Esophagus muscularis mucosa (tissue), 4 donors: Measurements from ENCODE around the gene UBE3D. TPM values are rescaled to one million over a fixed set of nuclear protein-coding genes. Genes with fewer than 3 reads are reported as not detected.

ENCODE experiments used
- DNase-seq: peaks from one replicate; pipeline ENCODE4 v3.0.0-alpha.2; 2017; ENCODE audit errors: extremely low spot score
- H3K27ac ChIP-seq, 4 donors: fragments of 200-600 bp; sonication (generic); replicated peaks in 1 of 4; 1 replicate in 3 of 4; 2 replicates in 1 of 4; pipeline ENCODE4 v1.5.1; 2016 to 2019; ENCODE audit warnings: mild to moderate bottlenecking in 1 of 4
- H3K27me3 ChIP-seq, 4 donors: fragments of 200-600 bp; sonication (generic); one replicate each; pipeline versions ENCODE4 v1.5.1 to v1.6.0; 2016 to 2019
- H3K36me3 ChIP-seq, 4 donors: fragments of 200-600 bp; sonication (generic); one replicate each; pipeline ENCODE4 v1.5.1; 2016 to 2019
- H3K4me1 ChIP-seq, 4 donors: fragments of 200-600 bp; sonication (generic); one replicate each; pipeline ENCODE4 v1.5.1; 2016 to 2019
- H3K4me3 ChIP-seq, 4 donors: fragments of 200-600 bp; sonication (generic); 1 replicate in 2 of 4; 2 replicates in 2 of 4; pipeline ENCODE4 v1.5.1; 2016 to 2019; ENCODE audit warnings: mild to moderate bottlenecking in 4 of 4, moderate library complexity in 1 of 4
- H3K9me3 ChIP-seq, 4 donors: fragments of 200-600 bp; sonication (generic); 1 replicate in 3 of 4; 2 replicates in 1 of 4; pipeline ENCODE4 v1.5.1; 2016 to 2019
- CTCF ChIP-seq, 3 experiments: fragments of 200-600 bp in 2 of 3; fragments of 450-650 bp in 1 of 3; sonication (generic) in 2 of 3; IDR thresholded peaks; one replicate each; pipeline ENCODE4 v1.5.1; 2017 to 2019; ENCODE audit warnings: antibody characterized with exemption in 3 of 3, mild to moderate bottlenecking in 2 of 3, moderate library complexity in 1 of 3
- EP300 ChIP-seq: sonication (generic); formaldehyde crosslinking; IDR thresholded peaks from one replicate; pipeline ENCODE4 v1.6.1; 2017; ENCODE audit warnings: antibody characterized with exemption
- POLR2A ChIP-seq: fragments of 450-650 bp; IDR thresholded peaks from one replicate; pipeline ENCODE4 v1.6.1; 2017; ENCODE audit warnings: antibody characterized with exemption, moderate library complexity, mild to moderate bottlenecking, low read depth
- POLR2AphosphoS5 ChIP-seq, 2 donors: sonication (generic); formaldehyde crosslinking; IDR thresholded peaks; one replicate each; pipeline ENCODE4 v1.6.1; 2017; ENCODE audit warnings: antibody characterized with exemption in 2 of 2
- WGBS: methylation state at CpG from one replicate; pipeline ENCODE4 v1.1.5; 2018; 5-methylcytosine and 5-hydroxymethylcytosine counted together
- intact Hi-C: fragments of 100-400 bp; cut with DNase I; formaldehyde crosslinking; loops from one replicate; pipeline ENCODE4 v1.15.1; 2023
- total RNA-seq, 4 donors: library from RNA; depleted of rRNA; stranded (reverse); fragments of >200 nt; gene quantifications; one replicate each; pipeline versions ENCODE4 v1.1.0 to v1.2.1, GENCODE V29; 2016

UBE3D gene
- total RNA-seq, 4 donors from 2014 or later: 5.3 to 10.0 (median 6.4) TPM

- WGBS: 72% methylated on average over 3 of the region's 3 CpGs
- peaks cover 0 to 9% (median 3%) of the 10 kb centered on the region in 4 donors for H3K4me1 ChIP-seq
Measured at GRCh38 chr6:82995066-82995465, 70.6 kb downstream of the UBE3D start.

DNA sequence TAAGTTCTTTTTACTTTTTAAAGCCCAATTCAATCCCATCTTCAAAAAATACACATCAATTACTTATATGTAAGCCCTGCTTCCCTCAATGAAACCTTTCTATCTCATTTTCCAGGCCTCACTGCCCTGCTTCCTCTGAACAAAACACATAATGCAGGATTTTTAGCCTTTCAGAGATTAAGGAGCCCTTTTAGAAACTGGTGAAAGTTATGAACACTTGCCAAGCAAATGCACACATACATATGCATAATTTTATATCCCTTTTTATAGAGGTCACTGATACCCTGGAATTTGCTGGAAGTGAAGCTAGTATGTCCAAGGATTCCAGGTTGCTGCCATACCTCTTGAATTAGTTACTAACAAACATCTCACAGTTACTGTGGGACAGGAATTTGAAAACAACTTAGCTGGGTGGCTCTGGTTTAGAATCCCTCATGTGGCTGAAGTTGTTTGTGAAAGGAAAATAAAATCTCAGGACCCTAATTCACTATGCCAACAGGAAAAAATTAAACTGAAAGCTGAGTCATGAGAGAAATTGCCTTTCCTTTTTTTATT is 75.8 kb downstream of the UBE3D start:
- intact Hi-C loops: no loop called here
- TF ChIP-seq CTCF (IDR thresholded peaks at IDR 0.05) (no peak), POLR2AphosphoS5 (IDR thresholded peaks at IDR 0.05) (no peak), POLR2A (no peak), EP300 (no peak)

More at GRCh38 chr6:82995066-82995465, 70.6 kb downstream of the UBE3D start:
- Histone ChIP-seq H3K4me3 (no peak overlapping the region), H3K36me3 (peaks cover 0 to 4% (median 0%) of the 10 kb centered on the region in 4 donors), H3K9me3 (no peaks in the 10 kb centered on the region), H3K27me3 (no peaks in the 10 kb centered on the region), H3K27ac (no peak overlapping the region)
- DNase-seq: no peak
- intact Hi-C loops: no loop called here
- no peak for TF ChIP-seq POLR2AphosphoS5 (IDR thresholded peaks at IDR 0.05)
- TF ChIP-seq POLR2A: no peak
- no peak for TF ChIP-seq EP300
- TF ChIP-seq CTCF (IDR thresholded peaks at IDR 0.05): no peak

GRCh38 chr6:82988930-82989351 is 76.7 kb downstream of the UBE3D start:
- intact Hi-C loops: no loop called here
- WGBS: 57% methylated on average over 2 of the region's 2 CpGs
- TF ChIP-seq POLR2AphosphoS5 (IDR thresholded peaks at IDR 0.05): no peak
- no peak for TF ChIP-seq EP300
- no peak for TF ChIP-seq POLR2A
- TF ChIP-seq CTCF (IDR thresholded peaks at IDR 0.05): no peak

More for the DNA sequence above, 75.8 kb downstream of the UBE3D start:
- Histone ChIP-seq H3K9me3 (no peaks in the 10 kb centered on the region), H3K4me1 (peaks cover 0 to 18% (median 8%) of the 10 kb centered on the region in 4 donors), H3K4me3 (no peak overlapping the region), H3K36me3 (peaks cover 0 to 4% (median 0%) of the 10 kb centered on the region in 4 donors), H3K27ac (no peak overlapping the region), H3K27me3 (no peaks in the 10 kb centered on the region)
- no peak for DNase-seq

GRCh38 chr6:82987951-82988350 is 77.7 kb downstream of the UBE3D start:
- Histone ChIP-seq H3K4me1 (peaks cover 0 to 18% (median 8%) of the 10 kb centered on the region in 4 donors), H3K27me3 (no peaks in the 10 kb centered on the region), H3K4me3 (no peak overlapping the region), H3K36me3 (no peaks in the 10 kb centered on the region), H3K27ac (no peak overlapping the region), H3K9me3 (no peaks in the 10 kb centered on the region)
- DNase-seq: no peak
- TF ChIP-seq EP300 (no peak), CTCF (IDR thresholded peaks at IDR 0.05) (no peak), POLR2A (no peak), POLR2AphosphoS5 (IDR thresholded peaks at IDR 0.05) (no peak)
- intact Hi-C loops: no loop called here
- 31% methylated on average over 3 of the region's 3 CpGs for WGBS

More at GRCh38 chr6:82988930-82989351, 76.7 kb downstream of the UBE3D start:
- no peaks in the 10 kb centered on the region for H3K9me3 ChIP-seq
- no peak overlapping the region for H3K4me3 ChIP-seq
- H3K27me3 ChIP-seq: no peaks in the 10 kb centered on the region
- DNase-seq: no peak
- H3K27ac ChIP-seq: no peak overlapping the region
- H3K4me1 ChIP-seq: peaks cover 0 to 18% (median 8%) of the 10 kb centered on the region in 4 donors
- peaks cover 0 to 4% (median 0%) of the 10 kb centered on the region in 4 donors for H3K36me3 ChIP-seq

GRCh38 chr6:82987416-82987815 is 78.2 kb downstream of the UBE3D start:
- DNase-seq: no peak
- Histone ChIP-seq H3K36me3 (no peaks in the 10 kb centered on the region), H3K9me3 (no peaks in the 10 kb centered on the region), H3K27me3 (no peaks in the 10 kb centered on the region), H3K4me1 (peaks cover 0 to 18% (median 8%) of the 10 kb centered on the region in 4 donors), H3K4me3 (no peak overlapping the region), H3K27ac (no peak overlapping the region)
- 87% methylated on average over 2 of the region's 2 CpGs for WGBS
- no peak for TF ChIP-seq POLR2AphosphoS5 (IDR thresholded peaks at IDR 0.05)
- no peak for TF ChIP-seq POLR2A
- no peak for TF ChIP-seq EP300
- intact Hi-C loops: no loop called here
